HepG2 (cell line): Measurements from ENCODE around the gene RRP36. TPM values are rescaled to one million over a fixed set of nuclear protein-coding genes. Genes with fewer than 3 reads are reported as not detected.

ENCODE experiments used
- ATF4 ChIP-seq, 2 experiments: fragments of 450-650 bp in 1 of 2; sonication (generic) in 1 of 2; formaldehyde crosslinking; IDR thresholded peaks; 2 replicates each; pipeline versions ENCODE4 v1.5.0 to v1.8.0; 2020 to 2022; ENCODE audit warnings: mild to moderate bottlenecking in 1 of 2, missing genetic modification reagents in 1 of 2
- CHCHD3 ChIP-seq: sonication (generic); formaldehyde crosslinking; IDR thresholded peaks from 2 replicates; pipeline ENCODE4 v1.8.0; 2022; ENCODE audit warnings: mild to moderate bottlenecking, missing genetic modification reagents, moderate library complexity
- CHD2 ChIP-seq: IDR thresholded peaks from 2 replicates; pipeline ENCODE4 v1.6.1; 2011; ENCODE audit warnings: low read depth, low read length, improper control_type of control experiment
- FIP1L1 ChIP-seq: fragments of 200-400 bp; formaldehyde crosslinking; IDR thresholded peaks from 2 replicates; pipeline ENCODE4 v1.6.1; 2018; ENCODE audit warnings: low read depth, mild to moderate bottlenecking, low read length, moderate library complexity, borderline replicate concordance; ENCODE audit not compliant: insufficient read depth
- FOXK2 ChIP-seq: fragments of 450-650 bp; IDR thresholded peaks from 2 replicates; pipeline ENCODE4 v1.6.1; 2016
- GMEB2 ChIP-seq: IDR thresholded peaks from 2 replicates; pipeline ENCODE4 v1.6.1; 2016; ENCODE audit warnings: missing biosample characterization, missing genetic modification reagents, low read depth
- HNRNPUL1 ChIP-seq: fragments of 200-400 bp; formaldehyde crosslinking; IDR thresholded peaks from 2 replicates; pipeline ENCODE4 v1.6.1; 2017; ENCODE audit warnings: low read depth, mild to moderate bottlenecking, low read length, moderate library complexity
- MBNL3 ChIP-seq: fragments of 250-450 bp; sonication (Bioruptor Pico); conservative IDR thresholded peaks from 2 replicates; pipeline ENCODE4 v1.8.0; 2022; ENCODE audit warnings: mild to moderate bottlenecking, inconsistent platforms
- NCOA5 ChIP-seq: sonication (generic); formaldehyde crosslinking; IDR thresholded peaks from 2 replicates; pipeline ENCODE4 v1.4.0; 2020; ENCODE audit warnings: missing genetic modification reagents
- NFKB2 ChIP-seq: sonication (generic); formaldehyde crosslinking; IDR thresholded peaks from 2 replicates; pipeline ENCODE4 v1.4.0; 2020; ENCODE audit warnings: missing genetic modification reagents, borderline replicate concordance
- NFYB ChIP-seq: sonication (generic); formaldehyde crosslinking; IDR thresholded peaks from 2 replicates; pipeline ENCODE4 v1.4.0; 2020; ENCODE audit warnings: missing genetic modification reagents
- PPARG ChIP-seq: conservative IDR thresholded peaks from 2 replicates; pipeline ENCODE4 v1.6.1; 2016; ENCODE audit warnings: missing biosample characterization, missing genetic modification reagents
- RBM39 ChIP-seq: fragments of 200-400 bp; formaldehyde crosslinking; IDR thresholded peaks from one replicate; pipeline ENCODE4 v1.6.1; 2018; ENCODE audit warnings: antibody characterized with exemption, mild to moderate bottlenecking, low read depth, low read length; ENCODE audit not compliant: poor library complexity, severe bottlenecking
- REL ChIP-seq: sonication (generic); formaldehyde crosslinking; conservative IDR thresholded peaks from 2 replicates; pipeline ENCODE4 v1.8.0; 2022; ENCODE audit warnings: mild to moderate bottlenecking, missing genetic modification reagents, moderate library complexity
- TOPORS ChIP-seq: sonication (generic); formaldehyde crosslinking; IDR thresholded peaks from 2 replicates; pipeline ENCODE4 v1.8.0; 2023; ENCODE audit warnings: mild to moderate bottlenecking, missing genetic modification reagents
- ZBTB38 ChIP-seq: sonication (generic); formaldehyde crosslinking; IDR thresholded peaks from 2 replicates; pipeline ENCODE4 v1.5.1; 2020; ENCODE audit warnings: mild to moderate bottlenecking, missing genetic modification reagents
- ZNF136 ChIP-seq: sonication (generic); formaldehyde crosslinking; IDR thresholded peaks from 2 replicates; pipeline ENCODE4 v1.8.1; 2022; ENCODE audit warnings: low read depth, mild to moderate bottlenecking, moderate library complexity, missing genetic modification reagents
- ZNF431 ChIP-seq: sonication (generic); formaldehyde crosslinking; IDR thresholded peaks from 2 replicates; pipeline ENCODE4 v1.9.0; 2022; ENCODE audit warnings: missing genetic modification reagents, low read depth, mild to moderate bottlenecking, borderline replicate concordance
- ZNF766 ChIP-seq: sonication (generic); formaldehyde crosslinking; IDR thresholded peaks from 2 replicates; pipeline ENCODE4 v1.5.0; 2020; ENCODE audit warnings: missing genetic modification reagents, borderline replicate concordance
- polyA plus RNA-seq, 8 experiments: library from polyadenylated mRNA; depleted of rRNA in 3 of 8; stranded (reverse) in 7 of 8; unstranded in 1 of 8; fragments of >200 nt; fragmentation: Illumina TruSeq in 4 of 8; extraction: Trizol in 4 of 8; gene quantifications; 2 replicates each; pipeline versions ENCODE4 v1.2.1 to v1.2.3, GENCODE V29; 2011 to 2016; ENCODE audit warnings: low read depth in 4 of 8, missing spikeins in 1 of 8, mixed read lengths in 1 of 8; ENCODE audit not compliant: insufficient read depth in 1 of 8
- total RNA-seq, 5 experiments: library from RNA; depleted of rRNA; stranded (reverse); fragments of >200 nt; fragmentation: Illumina TruSeq; extraction: Trizol; gene quantifications; 2 replicates each; pipeline ENCODE4 v1.2.3, GENCODE V29; 2016; ENCODE audit warnings: low read depth in 1 of 5
- TF ChIP-seq, protein P1 (sequence below), 2 experiments: sonication (generic) in 1 of 2; formaldehyde crosslinking in 1 of 2; IDR thresholded peaks; 2 replicates each; pipeline versions ENCODE4 v1.5.1 to v1.6.1; 2011 to 2020; ENCODE audit warnings: borderline replicate concordance in 1 of 2, low read depth in 1 of 2, low read length in 1 of 2, mild to moderate bottlenecking in 1 of 2, missing genetic modification reagents in 1 of 2, moderate library complexity in 1 of 2
- TF ChIP-seq, protein P2 (sequence below): sonication (generic); formaldehyde crosslinking; IDR thresholded peaks from 2 replicates; pipeline ENCODE4 v1.5.1; 2020; ENCODE audit warnings: mild to moderate bottlenecking, missing genetic modification reagents

RRP36 gene
- total and polyA plus RNA-seq, 2 of the 13 experiments (the other 11 are each of a cell fraction or from before 2014, with no cell fraction given) = 29.5 to 144 TPM

- no peak for TF ChIP-seq GMEB2 (CRISPR knock-in tag)
- TF ChIP-seq, protein P1, sequence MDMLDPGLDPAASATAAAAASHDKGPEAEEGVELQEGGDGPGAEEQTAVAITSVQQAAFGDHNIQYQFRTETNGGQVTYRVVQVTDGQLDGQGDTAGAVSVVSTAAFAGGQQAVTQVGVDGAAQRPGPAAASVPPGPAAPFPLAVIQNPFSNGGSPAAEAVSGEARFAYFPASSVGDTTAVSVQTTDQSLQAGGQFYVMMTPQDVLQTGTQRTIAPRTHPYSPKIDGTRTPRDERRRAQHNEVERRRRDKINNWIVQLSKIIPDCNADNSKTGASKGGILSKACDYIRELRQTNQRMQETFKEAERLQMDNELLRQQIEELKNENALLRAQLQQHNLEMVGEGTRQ (IDR thresholded peaks at IDR 0.05; ENCODE audit: low read depth, low read length) = no peak
- TF ChIP-seq, protein P1 (CRISPR knock-in tag; IDR thresholded peaks at IDR 0.05; ENCODE audit: borderline replicate concordance) = no peak
- TF ChIP-seq ZNF136 = no peak; the same call in 1 of the 2 replicates
- TF ChIP-seq ZBTB38 (CRISPR knock-in tag) = no peak
- TF ChIP-seq, protein P2, sequence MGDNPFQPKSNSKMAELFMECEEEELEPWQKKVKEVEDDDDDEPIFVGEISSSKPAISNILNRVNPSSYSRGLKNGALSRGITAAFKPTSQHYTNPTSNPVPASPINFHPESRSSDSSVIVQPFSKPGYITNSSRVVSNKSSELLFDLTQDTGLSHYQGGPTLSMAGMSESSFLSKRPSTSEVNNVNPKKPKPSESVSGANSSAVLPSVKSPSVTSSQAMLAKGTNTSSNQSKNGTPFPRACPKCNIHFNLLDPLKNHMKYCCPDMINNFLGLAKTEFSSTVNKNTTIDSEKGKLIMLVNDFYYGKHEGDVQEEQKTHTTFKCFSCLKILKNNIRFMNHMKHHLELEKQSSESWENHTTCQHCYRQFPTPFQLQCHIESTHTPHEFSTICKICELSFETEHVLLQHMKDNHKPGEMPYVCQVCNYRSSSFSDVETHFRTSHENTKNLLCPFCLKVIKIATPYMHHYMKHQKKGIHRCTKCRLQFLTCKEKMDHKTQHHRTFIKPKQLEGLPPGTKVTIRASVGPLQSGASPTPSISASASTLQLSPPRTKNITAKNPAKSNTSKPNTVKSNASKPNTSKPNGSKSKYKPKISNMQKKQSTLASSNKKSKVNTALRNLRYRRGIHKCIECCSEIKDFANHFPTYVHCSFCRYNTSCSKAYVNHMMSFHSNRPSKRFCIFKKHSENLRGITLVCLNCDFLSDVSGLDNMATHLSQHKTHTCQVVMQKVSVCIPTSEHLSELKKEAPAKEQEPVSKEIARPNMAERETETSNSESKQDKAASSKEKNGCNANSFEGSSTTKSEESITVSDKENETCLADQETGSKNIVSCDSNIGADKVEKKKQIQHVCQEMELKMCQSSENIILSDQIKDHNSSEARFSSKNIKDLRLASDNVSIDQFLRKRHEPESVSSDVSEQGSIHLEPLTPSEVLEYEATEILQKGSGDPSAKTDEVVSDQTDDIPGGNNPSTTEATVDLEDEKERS (CRISPR knock-in tag) = peak; percentile 89
- TF ChIP-seq PPARG (CRISPR knock-in tag) = peak; percentile 76
- no peak for TF ChIP-seq FOXK2
- TF ChIP-seq FIP1L1 = no peak
- no peak for TF ChIP-seq MBNL3
- no peak; the same call in 1 of the 2 replicates for TF ChIP-seq ZNF431
- no peak for TF ChIP-seq ZNF766 (CRISPR knock-in tag)
- TF ChIP-seq ATF4 (CRISPR knock-in tag; IDR thresholded peaks at IDR 0.05) = peak in 1 of 2 experiments; percentile 61; a peak in 2 of 4 replicates
- no peak for TF ChIP-seq NCOA5 (CRISPR knock-in tag)
- no peak for TF ChIP-seq REL (CRISPR knock-in tag)
- no peak for TF ChIP-seq NFYB (CRISPR knock-in tag)
- peak; percentile 80 for TF ChIP-seq RBM39
- TF ChIP-seq CHCHD3 (CRISPR knock-in tag) = no peak
- TF ChIP-seq CHD2 = no peak; the same call in 1 of the 2 replicates
- TF ChIP-seq TOPORS (CRISPR knock-in tag) = peak; percentile 47
- TF ChIP-seq NFKB2 (CRISPR knock-in tag) = no peak; the same call in none of the 2 replicates
- no peak for TF ChIP-seq HNRNPUL1
Measured at GRCh38 chr6:43060034-43060754, 38.8 kb downstream of the RRP36 start (continued).
